ENCODE measurements around the gene GOLGA2.

GOLGA2 gene

DNA sequence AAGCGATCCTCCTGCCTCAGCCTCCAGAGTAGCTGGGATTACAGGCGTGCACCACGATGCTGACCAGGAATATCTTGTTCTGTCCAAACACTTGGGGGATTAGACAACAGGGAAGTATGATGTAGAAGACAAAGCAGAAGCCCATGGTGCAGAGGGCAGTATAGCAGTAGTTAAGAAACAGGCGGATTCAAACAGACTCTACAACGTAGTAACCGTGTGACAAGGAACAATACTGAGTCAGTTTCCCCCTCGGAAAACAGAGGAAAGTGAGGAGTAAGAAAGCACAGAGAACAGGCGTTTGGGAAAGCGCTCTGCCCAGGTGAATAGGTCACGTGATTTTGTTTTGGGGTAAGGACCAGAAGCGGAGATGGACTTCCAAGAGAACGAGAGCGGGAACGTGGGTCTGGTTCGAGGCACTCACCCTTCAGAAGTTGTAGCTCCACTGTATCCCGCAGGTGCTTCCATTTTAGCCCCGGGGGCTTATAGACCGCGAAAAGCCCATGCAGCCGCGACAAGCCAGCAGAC is 46.1 kb upstream of the GOLGA2 start:
- no peak for DNase-seq (ENCODE audit: low spot score)
- TF ChIP-seq, protein P1, sequence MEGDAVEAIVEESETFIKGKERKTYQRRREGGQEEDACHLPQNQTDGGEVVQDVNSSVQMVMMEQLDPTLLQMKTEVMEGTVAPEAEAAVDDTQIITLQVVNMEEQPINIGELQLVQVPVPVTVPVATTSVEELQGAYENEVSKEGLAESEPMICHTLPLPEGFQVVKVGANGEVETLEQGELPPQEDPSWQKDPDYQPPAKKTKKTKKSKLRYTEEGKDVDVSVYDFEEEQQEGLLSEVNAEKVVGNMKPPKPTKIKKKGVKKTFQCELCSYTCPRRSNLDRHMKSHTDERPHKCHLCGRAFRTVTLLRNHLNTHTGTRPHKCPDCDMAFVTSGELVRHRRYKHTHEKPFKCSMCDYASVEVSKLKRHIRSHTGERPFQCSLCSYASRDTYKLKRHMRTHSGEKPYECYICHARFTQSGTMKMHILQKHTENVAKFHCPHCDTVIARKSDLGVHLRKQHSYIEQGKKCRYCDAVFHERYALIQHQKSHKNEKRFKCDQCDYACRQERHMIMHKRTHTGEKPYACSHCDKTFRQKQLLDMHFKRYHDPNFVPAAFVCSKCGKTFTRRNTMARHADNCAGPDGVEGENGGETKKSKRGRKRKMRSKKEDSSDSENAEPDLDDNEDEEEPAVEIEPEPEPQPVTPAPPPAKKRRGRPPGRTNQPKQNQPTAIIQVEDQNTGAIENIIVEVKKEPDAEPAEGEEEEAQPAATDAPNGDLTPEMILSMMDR (IDR thresholded peaks at IDR 0.05; ENCODE audit: extremely low read depth, missing control alignments), result no peak

DNA sequence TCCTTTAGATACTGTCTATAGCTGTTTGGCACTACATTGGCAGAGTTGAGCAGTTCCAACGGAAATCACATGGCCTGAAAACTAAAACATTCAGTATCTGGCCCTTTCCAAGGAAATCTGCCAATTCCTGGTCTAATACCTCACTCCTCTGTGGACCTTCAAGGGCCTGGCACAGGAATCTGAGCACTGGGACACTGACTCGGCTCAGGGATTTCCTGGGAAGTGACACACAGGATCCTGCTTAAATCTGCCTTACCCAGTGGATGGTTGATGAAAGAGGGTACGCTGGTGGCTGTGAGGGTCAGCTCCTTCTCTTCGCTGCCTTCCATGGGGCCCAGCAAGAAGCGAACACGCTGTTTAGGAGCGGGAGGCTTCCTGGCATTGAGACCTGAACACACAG is 45.5 kb upstream of the GOLGA2 start:
- TF ChIP-seq, protein P1 (IDR thresholded peaks at IDR 0.05; ENCODE audit: extremely low read depth, missing control alignments), result no peak
- DNase-seq (ENCODE audit: low spot score), result no peak

DNA sequence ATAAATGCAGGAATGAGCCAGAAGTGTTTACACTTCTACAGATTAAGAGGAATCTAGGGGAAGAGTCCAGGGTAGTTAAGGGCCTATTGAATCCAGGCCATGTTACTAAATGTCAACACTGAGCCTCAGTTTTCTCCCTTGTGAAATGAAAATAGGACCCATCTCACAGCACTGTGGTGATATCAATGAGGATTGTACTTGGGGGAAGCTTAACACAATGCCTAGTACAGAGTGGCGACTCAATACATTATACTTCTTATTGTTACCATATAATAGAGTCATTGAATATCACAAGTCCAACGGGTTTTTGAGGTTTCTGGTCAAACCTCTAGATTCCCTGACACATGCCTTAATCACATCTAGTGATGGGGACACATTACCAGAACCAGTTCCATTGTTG is 41.8 kb upstream of the GOLGA2 start:
- no peak for DNase-seq (ENCODE audit: low spot score)

DNA sequence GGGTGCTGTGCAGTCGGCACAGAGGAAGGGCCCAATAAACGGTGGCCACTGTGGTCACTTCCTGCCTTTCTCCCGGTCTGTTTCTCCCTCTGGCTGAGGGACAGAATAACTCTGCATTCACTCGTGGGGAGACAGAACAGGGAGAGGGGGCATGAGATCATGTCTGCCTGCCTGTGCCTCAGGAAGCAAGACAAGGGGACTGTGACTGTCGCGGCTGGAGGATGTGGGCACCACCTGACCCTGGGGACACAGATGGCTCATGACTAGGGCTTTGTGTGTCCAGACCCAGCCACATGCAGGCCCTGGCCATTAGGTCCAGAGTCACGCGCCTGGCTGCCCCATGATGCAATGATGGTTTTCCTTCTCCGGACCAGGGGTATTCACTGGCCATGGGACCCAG is 40.6 kb upstream of the GOLGA2 start:
- TF ChIP-seq, protein P1 (IDR thresholded peaks at IDR 0.05; ENCODE audit: extremely low read depth, missing control alignments), result no peak
- DNase-seq (ENCODE audit: low spot score), result no peak

More for the DNA sequence above, 41.8 kb upstream of the GOLGA2 start:
- TF ChIP-seq, protein P1 (IDR thresholded peaks at IDR 0.05; ENCODE audit: extremely low read depth, missing control alignments), result no peak

DNA sequence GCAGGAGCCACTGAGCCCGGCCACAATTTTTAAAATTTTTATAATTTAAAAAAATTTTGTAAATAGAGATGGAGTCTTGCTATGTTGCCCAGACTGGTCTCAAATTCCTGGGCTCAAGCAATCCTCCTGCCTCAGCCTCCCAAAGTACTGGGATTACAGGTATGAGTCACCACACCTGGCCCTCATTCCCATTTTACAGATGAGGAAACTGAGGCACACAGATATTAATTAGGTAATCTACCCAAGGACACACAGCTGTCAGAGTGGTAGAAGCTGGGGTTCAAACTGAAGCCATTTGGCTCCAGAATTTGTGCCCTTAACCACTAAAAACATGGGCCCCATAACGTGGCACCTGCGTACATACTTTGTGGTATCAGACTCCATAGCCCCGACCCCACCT is 38.9 kb upstream of the GOLGA2 start:
- TF ChIP-seq, protein P1 (IDR thresholded peaks at IDR 0.05; ENCODE audit: extremely low read depth, missing control alignments), result no peak
- DNase-seq (ENCODE audit: low spot score), result no peak

DNA sequence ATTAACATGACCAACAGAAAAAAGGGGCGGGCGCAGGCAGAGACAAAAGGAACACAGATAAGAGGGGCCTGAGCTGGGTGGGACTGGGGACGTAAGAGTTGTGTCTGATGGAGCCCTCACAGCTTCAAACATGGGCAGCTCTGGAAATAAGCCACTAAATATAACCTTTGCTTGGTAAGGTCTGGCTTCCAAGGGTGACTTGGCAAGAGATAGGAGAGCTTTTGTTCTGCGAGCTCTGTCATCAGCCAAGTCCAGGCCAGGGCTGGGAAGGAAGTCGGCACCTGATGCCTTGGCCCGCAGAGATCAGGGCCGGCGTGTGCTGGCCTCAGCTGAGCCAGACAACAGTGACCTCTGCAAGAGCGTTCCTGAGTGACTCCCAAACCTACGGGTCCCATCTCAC is 34.7 kb upstream of the GOLGA2 start:
- TF ChIP-seq, protein P1 (IDR thresholded peaks at IDR 0.05; ENCODE audit: extremely low read depth, missing control alignments), result no peak
- DNase-seq (ENCODE audit: low spot score), result no peak

DNA sequence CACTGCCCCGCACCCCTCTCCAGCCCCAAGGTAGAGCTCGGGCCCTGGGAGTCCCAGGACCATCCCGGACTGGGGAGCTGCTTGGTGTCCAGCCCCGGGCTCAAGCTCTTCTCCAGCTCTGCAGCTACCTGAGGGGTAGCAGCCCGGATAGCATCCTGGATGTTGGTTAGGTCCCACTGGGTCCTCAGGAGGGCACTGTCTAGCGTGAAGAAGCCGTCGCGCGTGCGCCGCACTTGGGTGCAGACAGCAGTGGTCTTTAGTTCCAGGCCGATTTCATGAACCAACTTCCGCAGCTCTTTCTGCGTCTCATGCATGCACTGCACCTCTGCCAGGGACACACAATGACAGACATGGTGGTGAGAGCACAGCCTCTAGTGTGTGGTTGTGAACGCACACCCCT is 33.7 kb upstream of the GOLGA2 start:
- TF ChIP-seq, protein P1 (IDR thresholded peaks at IDR 0.05; ENCODE audit: extremely low read depth, missing control alignments), result no peak
- no peak for DNase-seq (ENCODE audit: low spot score)
